A549 (cell line): ENCODE data around the gene CTNNA3. TPM values are rescaled to one million over a fixed set of nuclear protein-coding genes. Genes with fewer than 3 reads are reported as not detected.

Experiments used
- ATAC-seq, 2 experiments: fragments of 200-7000 bp in 1 of 2; fragments of >200 bp in 1 of 2; cut with Nextera tagmentation in 1 of 2; cut with Tn5 transposase in 1 of 2; 3 replicates each; pipeline versions ENCODE4 v1.8.0 to v1.9.1; 2018 to 2020; ENCODE audit warnings: mild to moderate bottlenecking in 1 of 2, moderate library complexity in 1 of 2
- CTCF ChIA-PET: fragments of 300-600 bp; sonication (Branson Sonifier 250); formaldehyde crosslinking; extraction: SDS; loops from one replicate; lab custom pipeline; 2021; ENCODE audit warnings: antibody characterized with exemption, inconsistent platforms; lab: Yijun Ruan, JAX
- POLR2A ChIA-PET: fragments of 350-600 bp; formaldehyde crosslinking; extraction: SDS; loops from one replicate; lab custom pipeline; 2021; ENCODE audit warnings: antibody characterized with exemption, inconsistent platforms; lab: Yijun Ruan, JAX
- DNase-seq, 2 experiments: peaks; one replicate each; pipeline versions ENCODE4 v3.0.0 to v3.0.0-alpha.2; 2011 to 2016; ENCODE audit warnings: low read depth in 1 of 2, low spot score in 1 of 2
- FAIRE-seq: peaks from 2 replicates; lab custom pipeline; 2011; peaks lifted over from hg19 to GRCh38; lab: Jason Lieb, UNC
- H3K27ac ChIP-seq, 2 experiments: fragments of >200 bp; sonication (Bioruptor Twin); formaldehyde crosslinking; 3 replicates each; pipeline ENCODE4 v1.5.1; 2016 to 2017
- H3K4me1 ChIP-seq: fragments of >200 bp; sonication (Bioruptor Twin); formaldehyde crosslinking; 3 replicates; pipeline ENCODE4 v1.6.1; 2016
- H3K4me2 ChIP-seq: fragments of >200 bp; sonication (Bioruptor Twin); formaldehyde crosslinking; 3 replicates; pipeline ENCODE4 v1.6.1; 2016
- H3K4me3 ChIP-seq: fragments of >200 bp; sonication (Bioruptor Twin); formaldehyde crosslinking; 3 replicates; pipeline ENCODE4 v1.5.1; 2016
- H3K9me3 ChIP-seq: fragments of >200 bp; sonication (Bioruptor Twin); formaldehyde crosslinking; 3 replicates; pipeline ENCODE4 v1.6.1; 2016
- CBX2 ChIP-seq: fragments of 200-600 bp; sonication (generic); IDR thresholded peaks from 2 replicates; pipeline ENCODE4 v1.6.1; 2016; ENCODE audit warnings: low read depth, mild to moderate bottlenecking, borderline replicate concordance
- CHD2 ChIP-seq: fragments of 150-350 bp; IDR thresholded peaks from 2 replicates; pipeline ENCODE4 v1.6.1; 2014; ENCODE audit warnings: low read length; ENCODE audit not compliant: partially characterized antibody
- CTCF ChIP-seq: fragments of >200 bp; sonication (Bioruptor Twin); formaldehyde crosslinking; IDR thresholded peaks from 3 replicates; pipeline ENCODE4 v1.5.1; 2016
- ESRRA ChIP-seq: fragments of 150-350 bp; IDR thresholded peaks from 2 replicates; pipeline ENCODE4 v1.6.1; 2014; ENCODE audit warnings: mild to moderate bottlenecking, low read length, borderline replicate concordance
- FOSL2 ChIP-seq, 2 experiments: fragments of 450-650 bp in 1 of 2; fragments of >200 bp in 1 of 2; sonication (Bioruptor Twin) in 1 of 2; formaldehyde crosslinking; IDR thresholded peaks; 2 replicates each; pipeline versions ENCODE4 v1.5.0 to v1.6.1; 2016 to 2020; ENCODE audit warnings: mild to moderate bottlenecking in 1 of 2, moderate library complexity in 1 of 2
- MAFK ChIP-seq: fragments of 450-650 bp; IDR thresholded peaks from 2 replicates; pipeline ENCODE4 v1.6.1; 2014; ENCODE audit not compliant: partially characterized antibody
- MYC ChIP-seq: IDR thresholded peaks from 2 replicates; pipeline ENCODE4 v1.6.1; 2012; ENCODE audit warnings: mild to moderate bottlenecking, inconsistent platforms, low read length, improper control_type of control experiment, borderline replicate concordance
- NPAS2 ChIP-seq: fragments of 250-450 bp; sonication (Bioruptor Pico); IDR thresholded peaks from 2 replicates; pipeline ENCODE4 v1.8.0; 2022; ENCODE audit warnings: mild to moderate bottlenecking, moderate library complexity, borderline replicate concordance
- NR3C1 ChIP-seq: fragments of >200 bp; sonication (Bioruptor Twin); formaldehyde crosslinking; IDR thresholded peaks from 3 replicates; pipeline ENCODE4 v1.6.1; 2017
- RARB ChIP-seq: fragments of 250-450 bp; sonication (Bioruptor Pico); IDR thresholded peaks from 2 replicates; pipeline ENCODE4 v1.8.0; 2021; ENCODE audit warnings: mild to moderate bottlenecking, moderate library complexity
- SMC3 ChIP-seq: fragments of >200 bp; sonication (Bioruptor Twin); formaldehyde crosslinking; IDR thresholded peaks from 3 replicates; pipeline ENCODE4 v1.6.1; 2018; ENCODE audit warnings: inconsistent platforms
- TFCP2L1 ChIP-seq: fragments of 250-450 bp; sonication (Bioruptor Pico); IDR thresholded peaks from 2 replicates; pipeline ENCODE4 v1.5.0; 2021; ENCODE audit warnings: mild to moderate bottlenecking
- ZC3H11A ChIP-seq: fragments of 450-650 bp; IDR thresholded peaks from 2 replicates; pipeline ENCODE4 v1.6.1; 2014; ENCODE audit warnings: antibody characterized with exemption, mild to moderate bottlenecking
- ZFP36 ChIP-seq: fragments of 450-650 bp; IDR thresholded peaks from 2 replicates; pipeline ENCODE4 v1.6.1; 2014; ENCODE audit warnings: borderline replicate concordance; ENCODE audit not compliant: partially characterized antibody
- ZSCAN20 ChIP-seq: fragments of 250-450 bp; sonication (Bioruptor Pico); IDR thresholded peaks from 2 replicates; pipeline ENCODE4 v1.8.0; 2022; ENCODE audit warnings: mild to moderate bottlenecking, moderate library complexity
- WGBS: methylation state at CpG from one replicate; pipeline ENCODE4 v1.1.6; 2017; ENCODE audit errors: missing lambda C conversion rate; 5-methylcytosine and 5-hydroxymethylcytosine counted together
- polyA plus RNA-seq, 4 experiments: library from polyadenylated mRNA; depleted of rRNA in 3 of 4; stranded (reverse); fragments of >200 nt; fragmentation: RNase III in 1 of 4; extraction: RNeasy Plus Mini Kit Qiagen cat#74134 plus additional on column Dnase treatment in 1 of 4; gene quantifications; 2 replicates in 3 of 4; 3 replicates in 1 of 4; pipeline ENCODE4 v1.2.3, GENCODE V29; 2011 to 2017
- TF ChIP-seq, protein P1 (sequence below): fragments of 450-650 bp; IDR thresholded peaks from 2 replicates; pipeline ENCODE4 v1.6.1; 2014; ENCODE audit warnings: antibody characterized with exemption
- TF ChIP-seq, protein P2 (sequence below): fragments of >200 bp; sonication (Bioruptor Twin); formaldehyde crosslinking; IDR thresholded peaks from 3 replicates; pipeline ENCODE4 v1.6.1; 2016

CTNNA3 gene
- polyA plus RNA-seq, 2 of the 4 experiments (the other 2 are of a cell fraction): not detected

- H3K4me3 ChIP-seq: no peak overlapping the region
- POLR2A ChIA-PET: no interaction called here
- CTCF ChIA-PET: no interaction called here
- no peak for FAIRE-seq
- TF ChIP-seq CHD2 (no peak), ZC3H11A (no peak), MYC (no peak), RARB (CRISPR knock-in tag) (no peak), CTCF (no peak), TFCP2L1 (no peak), NPAS2 (CRISPR knock-in tag) (no peak), FOSL2 (IDR thresholded peaks at IDR 0.05) (no peak), FOSL2 (CRISPR knock-in tag; IDR thresholded peaks at IDR 0.05) (no peak), NR3C1 (no peak), CBX2 (no peak)
- TF ChIP-seq, protein P1, sequence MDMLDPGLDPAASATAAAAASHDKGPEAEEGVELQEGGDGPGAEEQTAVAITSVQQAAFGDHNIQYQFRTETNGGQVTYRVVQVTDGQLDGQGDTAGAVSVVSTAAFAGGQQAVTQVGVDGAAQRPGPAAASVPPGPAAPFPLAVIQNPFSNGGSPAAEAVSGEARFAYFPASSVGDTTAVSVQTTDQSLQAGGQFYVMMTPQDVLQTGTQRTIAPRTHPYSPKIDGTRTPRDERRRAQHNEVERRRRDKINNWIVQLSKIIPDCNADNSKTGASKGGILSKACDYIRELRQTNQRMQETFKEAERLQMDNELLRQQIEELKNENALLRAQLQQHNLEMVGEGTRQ: no peak
- TF ChIP-seq, all 56 proteins: peak for 0
- ATAC-seq: no peak
- H3K27ac ChIP-seq: no peak overlapping the region
- DNase-seq: no peak
- no peaks in the 10 kb centered on the region for H3K9me3 ChIP-seq
- H3K4me1 ChIP-seq: no peaks in the 10 kb centered on the region
- no peak overlapping the region for H3K4me2 ChIP-seq
Observed at GRCh38 chr10:66886848-66887247, 809.1 kb downstream of the CTNNA3 start.

GRCh38 chr10:66882271-66882670 lies 813.7 kb downstream of the CTNNA3 start:
- H3K27ac ChIP-seq: no peak overlapping the region
- H3K9me3 ChIP-seq: no peaks in the 10 kb centered on the region
- no peak for TF ChIP-seq RARB (CRISPR knock-in tag)
- TF ChIP-seq ZSCAN20 (CRISPR knock-in tag): no peak
- no peak for TF ChIP-seq FOSL2 (IDR thresholded peaks at IDR 0.05)
- TF ChIP-seq FOSL2 (CRISPR knock-in tag; IDR thresholded peaks at IDR 0.05): no peak
- TF ChIP-seq, protein P2, sequence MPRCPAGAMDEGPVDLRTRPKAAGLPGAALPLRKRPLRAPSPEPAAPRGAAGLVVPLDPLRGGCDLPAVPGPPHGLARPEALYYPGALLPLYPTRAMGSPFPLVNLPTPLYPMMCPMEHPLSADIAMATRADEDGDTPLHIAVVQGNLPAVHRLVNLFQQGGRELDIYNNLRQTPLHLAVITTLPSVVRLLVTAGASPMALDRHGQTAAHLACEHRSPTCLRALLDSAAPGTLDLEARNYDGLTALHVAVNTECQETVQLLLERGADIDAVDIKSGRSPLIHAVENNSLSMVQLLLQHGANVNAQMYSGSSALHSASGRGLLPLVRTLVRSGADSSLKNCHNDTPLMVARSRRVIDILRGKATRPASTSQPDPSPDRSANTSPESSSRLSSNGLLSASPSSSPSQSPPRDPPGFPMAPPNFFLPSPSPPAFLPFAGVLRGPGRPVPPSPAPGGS: no peak
- no peak for TF ChIP-seq SMC3
- no peak for TF ChIP-seq MAFK
- TF ChIP-seq ZFP36: no peak
- ChIA-PET CTCF (interaction anchor here (0.6 kb wide), 1 partner anchor 1970 kb away, joined by 5 read pairs; no protein-coding TSS in a partner anchor), POLR2A (no interaction called here)
- no peak overlapping the region for H3K4me2 ChIP-seq
- no peak overlapping the region for H3K4me3 ChIP-seq
- DNase-seq (no peak), ATAC-seq (no peak), FAIRE-seq (no peak)
- H3K4me1 ChIP-seq: no peaks in the 10 kb centered on the region
- WGBS: 5% methylated on average over 2 of the region's 2 CpGs

DNA sequence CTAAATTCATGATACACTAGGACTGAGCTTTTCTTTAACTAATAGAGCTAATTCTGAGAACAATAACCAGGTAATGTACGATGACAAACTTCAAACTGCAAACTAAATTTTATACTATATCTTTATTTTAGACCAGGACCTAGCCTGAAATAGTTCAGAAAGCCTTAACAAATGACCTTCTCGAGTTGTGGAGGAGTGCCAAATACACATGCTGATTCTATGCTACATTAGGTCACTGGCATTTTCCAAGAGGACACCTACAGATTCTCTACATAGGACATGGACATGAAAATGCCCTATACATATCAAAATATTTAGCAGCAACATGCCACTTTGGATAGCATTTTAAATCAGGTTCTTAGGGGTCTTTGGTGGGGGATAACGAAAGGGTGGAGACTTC lies 814.2 kb downstream of the CTNNA3 start:
- Histone ChIP-seq H3K9me3 (no peaks in the 10 kb centered on the region), H3K4me2 (no peak overlapping the region), H3K4me1 (no peaks in the 10 kb centered on the region), H3K4me3 (no peak overlapping the region), H3K27ac (no peak overlapping the region)
- no peak for DNase-seq
- FAIRE-seq: no peak
- ATAC-seq: no peak
- ChIA-PET POLR2A (no interaction called here), CTCF (no interaction called here)
- WGBS: 2% methylated on average over 3 of the region's 3 CpGs
- no peak for TF ChIP-seq ESRRA
